GM12891 (cell line): ENCODE data around the gene DCD.

Experiments
- PAX5 ChIP-seq: IDR thresholded peaks from 2 replicates; pipeline ENCODE4 v1.6.1; 2011; ENCODE audit warnings: low read length, moderate library complexity, mild to moderate bottlenecking; ENCODE audit not compliant: insufficient read depth, severe bottlenecking
- POLR2A ChIP-seq: IDR thresholded peaks from 2 replicates; pipeline ENCODE4 v1.6.1; 2011; ENCODE audit warnings: low read depth, low read length, control low read depth
- POLR2AphosphoS5 ChIP-seq: IDR thresholded peaks from 2 replicates; pipeline ENCODE4 v1.6.1; 2011; ENCODE audit warnings: low read depth, low read length, control low read depth

DNA sequence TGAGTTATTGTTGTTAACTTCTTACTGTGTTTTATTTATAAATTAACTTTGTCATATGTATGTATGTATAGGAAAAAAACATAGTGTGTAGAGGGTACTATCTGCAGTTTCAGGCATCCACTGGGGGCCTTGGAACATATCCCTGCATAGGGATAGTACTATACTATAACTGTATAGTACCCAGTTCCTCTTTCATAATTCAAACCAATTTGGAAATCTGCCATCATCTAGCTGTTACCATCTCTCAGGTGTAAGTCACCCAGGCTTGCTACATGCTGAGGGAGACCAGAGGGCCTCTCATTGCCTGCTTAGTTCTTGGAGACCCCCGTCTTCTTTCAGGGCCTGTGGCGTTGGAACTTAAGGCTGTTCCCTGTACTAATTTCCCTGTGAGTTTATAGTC lies 12.9 kb upstream of the DCD start:
- TF ChIP-seq POLR2A = no peak
- TF ChIP-seq POLR2AphosphoS5 = no peak
- TF ChIP-seq PAX5 = no peak
